GM23338 (cell line): ENCODE results near the gene FAM131B.
A peak's percentile ranks its signal among the peaks of the same experiment; 100 is the strongest.

Experiments
- CTCF ChIP-seq, 2 experiments: fragments of 200-600 bp in 1 of 2; sonication (generic) in 1 of 2; conservative IDR thresholded peaks; 2 replicates each; pipeline versions ENCODE4 v1.5.1 to v1.6.1; 2016 to 2017; ENCODE audit warnings: antibody characterized with exemption in 2 of 2, low read depth in 2 of 2, mild to moderate bottlenecking in 2 of 2, moderate library complexity in 1 of 2
- EZH2 ChIP-seq: fragments of 200-600 bp; sonication (generic); IDR thresholded peaks from one replicate; pipeline ENCODE4 v1.8.0; 2017; ENCODE audit warnings: antibody characterized with exemption, mild to moderate bottlenecking, low read depth; ENCODE audit not compliant: unreplicated experiment
- EZH2phosphoT487 ChIP-seq: fragments of 200-600 bp; sonication (generic); IDR thresholded peaks from one replicate; pipeline ENCODE4 v1.8.1; 2018; ENCODE audit warnings: antibody characterized with exemption; ENCODE audit not compliant: unreplicated experiment
- POLR2AphosphoS5 ChIP-seq: IDR thresholded peaks from 2 replicates; pipeline ENCODE4 v1.6.1; 2016; ENCODE audit warnings: antibody characterized with exemption, low read depth
- REST ChIP-seq: IDR thresholded peaks from one replicate; pipeline ENCODE4 v1.6.1; 2018; ENCODE audit warnings: antibody characterized with exemption; ENCODE audit not compliant: unreplicated experiment

- TF ChIP-seq EZH2phosphoT487, result no peak
- TF ChIP-seq CTCF (conservative IDR thresholded peaks at IDR 0.05; ENCODE audit: low read depth in 2 of 2), result no peak
- TF ChIP-seq POLR2AphosphoS5, result peak; percentile 65; the same call in 1 of the 2 replicates
- no peak for TF ChIP-seq EZH2
- TF ChIP-seq REST, result no peak
Measured at GRCh38 chr7:143390104-143390772, 27.7 kb upstream of the FAM131B start.
